ENCODE measurements around the gene ETFA.

ETFA gene

DNA sequence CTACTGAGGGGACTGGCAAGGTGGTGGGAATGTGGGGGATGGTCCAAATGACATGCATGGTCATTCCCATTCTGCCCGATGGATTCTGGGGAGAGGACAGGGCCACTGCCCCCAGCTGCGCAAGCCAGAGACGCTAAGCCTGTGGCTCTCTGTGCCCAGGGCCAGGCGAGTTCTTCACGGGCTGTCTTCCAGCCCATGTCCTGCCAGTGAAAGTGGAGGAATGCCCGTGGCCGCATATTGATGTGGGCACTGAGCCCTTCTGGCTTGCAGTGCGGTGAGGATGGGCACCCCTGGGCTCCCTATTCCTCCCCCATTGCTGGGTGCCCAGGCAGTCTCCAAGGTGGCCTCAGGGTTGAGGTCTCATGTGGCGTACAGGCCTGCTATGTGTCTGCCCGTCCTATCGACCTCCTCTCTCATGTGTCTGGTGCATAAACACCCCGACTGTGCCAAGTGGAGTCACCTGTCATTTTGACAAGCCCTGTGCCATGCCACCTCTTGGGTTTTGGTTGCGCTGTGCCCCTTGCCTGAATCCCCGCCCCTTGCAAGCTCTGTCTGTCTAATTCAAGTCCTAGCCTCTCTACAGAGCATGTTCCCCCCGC, 134.7 kb downstream of the ETFA start:
- H3K36me3 Mint-ChIP-seq, result no peaks in the 10 kb centered on the region
- no peak for DNase-seq (ENCODE audit: low spot score in 2 of 2)
- H3K4me1 Mint-ChIP-seq, result peaks cover 5% of the 10 kb centered on the region
- no peak overlapping the region for H3K4me3 Mint-ChIP-seq
- H3K27ac Mint-ChIP-seq, result no peak overlapping the region
- no peaks in the 10 kb centered on the region for H3K9me3 Mint-ChIP-seq
- ATAC-seq, result no peak

GRCh38 chr15:76176059-76176458, 135.2 kb downstream of the ETFA start:
- Mint-ChIP-seq H3K27ac (no peak overlapping the region), H3K36me3 (no peaks in the 10 kb centered on the region), H3K4me3 (no peak overlapping the region), H3K4me1 (no peaks in the 10 kb centered on the region), H3K9me3 (no peaks in the 10 kb centered on the region)
- ATAC-seq (no peak), DNase-seq (ENCODE audit: low spot score in 2 of 2) (no peak)

- H3K36me3 Mint-ChIP-seq, result no peaks in the 10 kb centered on the region
- H3K9me3 Mint-ChIP-seq, result no peaks in the 10 kb centered on the region
- no peaks in the 10 kb centered on the region for H3K4me1 Mint-ChIP-seq
- no peak overlapping the region for H3K27ac Mint-ChIP-seq
- no peak for DNase-seq (ENCODE audit: low spot score in 2 of 2)
- ATAC-seq, result no peak
- no peak overlapping the region for H3K4me3 Mint-ChIP-seq
Observed at GRCh38 chr15:76175442-76175841, 135.8 kb downstream of the ETFA start.

- H3K27ac Mint-ChIP-seq, result no peak overlapping the region
- no peaks in the 10 kb centered on the region for H3K36me3 Mint-ChIP-seq
- no peaks in the 10 kb centered on the region for H3K4me1 Mint-ChIP-seq
- DNase-seq (ENCODE audit: low spot score in 2 of 2) (no peak), ATAC-seq (no peak)
- H3K9me3 Mint-ChIP-seq, result no peaks in the 10 kb centered on the region
- H3K4me3 Mint-ChIP-seq, result no peak overlapping the region
Observed at GRCh38 chr15:76174654-76175053, 136.6 kb downstream of the ETFA start.

DNA sequence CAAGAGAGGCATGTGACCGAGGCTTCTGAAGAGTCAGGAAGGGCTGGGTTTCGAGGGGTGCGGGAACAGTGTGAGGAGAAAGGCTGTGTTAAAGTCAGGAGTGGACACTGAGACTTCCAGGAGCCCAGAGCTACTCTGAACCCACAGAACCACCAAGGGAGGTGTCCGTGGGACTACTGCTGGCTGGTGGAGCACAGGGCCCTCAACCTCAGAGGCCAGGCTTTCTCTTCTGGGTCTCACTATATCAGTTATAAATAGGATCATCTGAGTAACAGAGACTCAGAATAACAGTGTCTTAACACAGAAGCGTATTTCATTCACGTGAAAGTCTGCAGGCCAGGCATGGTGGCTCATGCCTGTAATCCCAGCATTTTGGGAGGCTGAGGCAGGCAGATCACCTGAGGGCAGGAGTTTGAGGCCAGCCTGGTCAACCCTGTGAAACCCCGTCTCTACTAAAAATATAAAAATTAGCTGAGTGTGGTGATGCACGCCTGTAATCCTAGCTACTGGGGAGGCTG, 137.9 kb downstream of the ETFA start:
- H3K27ac Mint-ChIP-seq, result no peak overlapping the region
- H3K4me3 Mint-ChIP-seq, result no peak overlapping the region
- DNase-seq (ENCODE audit: low spot score in 2 of 2), result no peak
- no peak for ATAC-seq
- no peaks in the 10 kb centered on the region for H3K36me3 Mint-ChIP-seq
- H3K9me3 Mint-ChIP-seq, result no peaks in the 10 kb centered on the region
- no peaks in the 10 kb centered on the region for H3K4me1 Mint-ChIP-seq

DNA sequence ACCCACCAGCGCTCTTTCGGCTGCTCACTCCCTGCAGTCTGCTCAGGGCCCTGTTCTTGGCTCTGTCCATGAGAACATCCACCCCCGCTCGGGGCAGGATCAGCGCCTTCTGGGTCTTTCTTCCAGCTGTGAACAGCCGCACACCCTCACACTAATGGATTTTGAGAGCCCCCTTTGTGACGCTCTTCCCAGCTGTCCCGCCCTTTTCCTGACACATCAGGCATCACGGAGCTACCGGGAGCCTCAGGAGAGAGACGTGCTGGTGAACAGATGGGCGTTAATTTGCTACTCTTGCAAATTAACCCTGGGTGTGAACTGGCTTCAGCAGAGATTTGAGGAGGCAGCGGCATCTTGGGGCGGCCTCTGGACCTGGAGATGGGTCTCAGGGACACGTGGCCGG, 138.5 kb downstream of the ETFA start:
- no peak for ATAC-seq
- H3K9me3 Mint-ChIP-seq, result no peaks in the 10 kb centered on the region
- no peak for DNase-seq (ENCODE audit: low spot score in 2 of 2)
- no peaks in the 10 kb centered on the region for H3K4me1 Mint-ChIP-seq
- H3K27ac Mint-ChIP-seq, result no peak overlapping the region
- H3K4me3 Mint-ChIP-seq, result no peak overlapping the region
- H3K36me3 Mint-ChIP-seq, result no peaks in the 10 kb centered on the region

GRCh38 chr15:76169911-76170800, 141.1 kb downstream of the ETFA start:
- no peak overlapping the region for H3K27ac Mint-ChIP-seq
- DNase-seq (ENCODE audit: low spot score in 2 of 2) (no peak), ATAC-seq (no peak)
- H3K36me3 Mint-ChIP-seq, result no peaks in the 10 kb centered on the region
- no peaks in the 10 kb centered on the region for H3K9me3 Mint-ChIP-seq
- no peak overlapping the region for H3K4me3 Mint-ChIP-seq
- no peaks in the 10 kb centered on the region for H3K4me1 Mint-ChIP-seq

DNA sequence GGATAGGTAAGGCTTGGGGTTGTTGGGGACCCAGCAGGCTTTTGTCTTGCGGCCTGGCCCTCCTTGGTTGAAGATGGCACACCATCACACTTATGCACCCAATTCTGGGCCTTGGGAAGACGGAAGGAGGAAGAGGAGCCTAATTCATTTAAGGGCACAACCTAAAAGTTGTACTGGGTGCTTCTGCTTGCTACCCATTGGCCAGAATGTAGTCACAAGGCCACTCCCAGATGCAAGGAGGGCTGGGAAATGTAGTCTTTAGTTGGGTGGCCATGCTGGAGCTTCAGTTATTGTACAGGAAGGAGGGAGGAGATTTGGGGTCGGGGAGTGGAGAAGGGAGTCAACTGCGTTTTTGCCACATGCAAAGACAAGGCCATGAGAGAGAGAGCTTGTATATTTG, 142.3 kb downstream of the ETFA start:
- Mint-ChIP-seq H3K9me3 (no peaks in the 10 kb centered on the region), H3K27ac (no peak overlapping the region), H3K4me3 (no peak overlapping the region), H3K36me3 (no peaks in the 10 kb centered on the region), H3K4me1 (no peaks in the 10 kb centered on the region)
- DNase-seq (ENCODE audit: low spot score in 2 of 2) (no peak), ATAC-seq (peak; percentile 29)

DNA sequence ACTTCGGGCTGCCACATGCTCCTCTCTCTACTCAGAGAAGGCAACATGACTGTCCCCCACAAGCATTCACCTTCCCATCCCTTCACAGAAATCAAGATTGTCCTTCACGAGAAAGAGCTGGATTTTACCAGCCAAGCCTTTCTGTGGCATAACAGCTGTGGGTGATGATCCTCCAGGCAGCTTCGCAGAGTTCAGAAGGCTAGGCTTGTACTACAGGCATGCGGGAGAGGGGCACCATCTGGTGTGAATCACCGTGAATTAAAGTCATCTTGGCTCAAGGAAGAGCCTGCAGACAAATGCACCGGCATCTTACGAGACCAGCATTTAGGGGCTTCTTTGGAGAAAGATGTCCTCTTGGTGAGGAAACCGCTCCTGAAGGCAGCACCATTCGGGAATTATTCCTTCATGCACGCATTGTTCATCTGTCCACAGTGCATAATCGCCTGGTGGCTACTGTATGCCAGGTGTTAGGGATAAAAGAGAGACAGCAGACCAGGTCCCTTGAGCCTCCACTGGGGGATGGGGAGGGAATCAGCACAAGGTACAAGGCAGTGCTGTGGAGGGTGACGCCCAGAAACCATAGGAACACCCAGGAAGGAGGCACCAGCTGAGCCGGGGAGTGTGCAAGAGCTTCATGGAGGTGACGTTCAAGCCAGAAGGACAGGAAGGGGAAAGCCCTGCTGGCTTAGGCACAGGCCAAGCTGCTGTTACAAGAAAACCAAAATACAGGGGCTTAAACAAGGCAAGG, 142.9 kb downstream of the ETFA start:
- Mint-ChIP-seq H3K4me3 (no peak overlapping the region), H3K9me3 (no peaks in the 10 kb centered on the region), H3K27ac (no peak overlapping the region), H3K4me1 (no peaks in the 10 kb centered on the region), H3K36me3 (no peaks in the 10 kb centered on the region)
- DNase-seq (ENCODE audit: low spot score in 2 of 2) (no peak), ATAC-seq (no peak)

GRCh38 chr15:76165951-76166350, 145.3 kb downstream of the ETFA start:
- ATAC-seq (no peak), DNase-seq (ENCODE audit: low spot score in 2 of 2) (no peak)
- no peaks in the 10 kb centered on the region for H3K36me3 Mint-ChIP-seq
- H3K4me1 Mint-ChIP-seq, result no peaks in the 10 kb centered on the region
- H3K27ac Mint-ChIP-seq, result no peak overlapping the region
- H3K4me3 Mint-ChIP-seq, result no peak overlapping the region
- no peaks in the 10 kb centered on the region for H3K9me3 Mint-ChIP-seq

Data from stimulated activated effector memory CD8-positive, alpha-beta T cell treated with anti-CD3 and anti-CD28 coated beads, Interleukin-12 subunit alpha, Interleukin-12 subunit beta, amount 100 ng/mL, for 72 hours (primary cell).